Endothelial cell (in vitro differentiated cells): ENCODE data around the gene LHFPL3. TPM values are rescaled to one million over a fixed set of nuclear protein-coding genes. Genes with fewer than 3 reads are reported as not detected.

Experiments
- DNase-seq: peaks from one replicate; pipeline ENCODE4 v3.0.0; 2021; ENCODE audit warnings: low spot score
- H3K27ac Mint-ChIP-seq: one replicate; pipeline ENCODE4 v1.8.0; 2021; ENCODE audit warnings: mixed read lengths, inconsistent platforms; ENCODE audit not compliant: unreplicated experiment
- H3K27me3 Mint-ChIP-seq: one replicate; pipeline ENCODE4 v1.8.0; 2021; ENCODE audit warnings: mild to moderate bottlenecking, moderate library complexity, mixed read lengths, inconsistent platforms; ENCODE audit not compliant: unreplicated experiment
- H3K36me3 Mint-ChIP-seq: one replicate; pipeline ENCODE4 v1.8.0; 2021; ENCODE audit warnings: mild to moderate bottlenecking, low read depth, mixed read lengths, inconsistent platforms; ENCODE audit not compliant: unreplicated experiment
- H3K4me1 Mint-ChIP-seq: one replicate; pipeline ENCODE4 v1.8.0; 2021; ENCODE audit warnings: mild to moderate bottlenecking, mixed read lengths, inconsistent platforms; ENCODE audit not compliant: unreplicated experiment
- H3K4me3 Mint-ChIP-seq: one replicate; pipeline ENCODE4 v1.8.0; 2021; ENCODE audit warnings: mild to moderate bottlenecking, mixed read lengths, inconsistent platforms; ENCODE audit not compliant: unreplicated experiment
- H3K9me3 Mint-ChIP-seq: one replicate; pipeline ENCODE4 v1.8.0; 2021; ENCODE audit warnings: mixed read lengths, inconsistent platforms; ENCODE audit not compliant: unreplicated experiment
- CTCF ChIP-seq: fragments of 200-600 bp; sonication (generic); IDR thresholded peaks from one replicate; pipeline ENCODE4 v1.5.0; 2021; ENCODE audit warnings: antibody characterized with exemption; ENCODE audit not compliant: unreplicated experiment
- total RNA-seq: library from RNA; stranded (reverse); fragmentation: NEBNext Ultra II Directional; extraction: Animal tissue kit (Norgen Biotek cat#: 25700); gene quantifications from one replicate; pipeline ENCODE4 v1.2.1, GENCODE V29; 2021; ENCODE audit not compliant: unreplicated experiment

Gene LHFPL3
- total RNA-seq, 1 donor from 2014 or later, result not detected

- DNase-seq, result no peak
- H3K27me3 Mint-ChIP-seq, result no peaks in the 10 kb centered on the region
- no peaks in the 10 kb centered on the region for H3K36me3 Mint-ChIP-seq
- H3K4me3 Mint-ChIP-seq, result no peak overlapping the region
- TF ChIP-seq CTCF, result no peak
- H3K4me1 Mint-ChIP-seq, result peaks cover 2% of the 10 kb centered on the region
- H3K9me3 Mint-ChIP-seq, result no peaks in the 10 kb centered on the region
- H3K27ac Mint-ChIP-seq, result no peak overlapping the region
Measured at GRCh38 chr7:104820836-104821535, 492.6 kb downstream of the LHFPL3 start.

GRCh38 chr7:104823177-104823576, 494.8 kb downstream of the LHFPL3 start:
- H3K4me1 Mint-ChIP-seq, result peaks cover 2% of the 10 kb centered on the region
- no peak overlapping the region for H3K4me3 Mint-ChIP-seq
- TF ChIP-seq CTCF, result no peak
- no peak overlapping the region for H3K27ac Mint-ChIP-seq
- H3K36me3 Mint-ChIP-seq, result no peaks in the 10 kb centered on the region
- no peaks in the 10 kb centered on the region for H3K9me3 Mint-ChIP-seq
- DNase-seq, result no peak
- H3K27me3 Mint-ChIP-seq, result no peaks in the 10 kb centered on the region

GRCh38 chr7:104825099-104825498, 496.7 kb downstream of the LHFPL3 start:
- Mint-ChIP-seq H3K27me3 (no peaks in the 10 kb centered on the region), H3K4me3 (no peak overlapping the region), H3K36me3 (no peaks in the 10 kb centered on the region), H3K27ac (no peak overlapping the region), H3K4me1 (peaks cover 2% of the 10 kb centered on the region), H3K9me3 (no peaks in the 10 kb centered on the region)
- no peak for DNase-seq
- TF ChIP-seq CTCF, result no peak

- Mint-ChIP-seq H3K36me3 (no peaks in the 10 kb centered on the region), H3K27ac (no peak overlapping the region), H3K9me3 (no peaks in the 10 kb centered on the region), H3K4me3 (no peak overlapping the region), H3K27me3 (no peaks in the 10 kb centered on the region), H3K4me1 (no peaks in the 10 kb centered on the region)
- TF ChIP-seq CTCF, result no peak
- DNase-seq, result no peak
Measured at GRCh38 chr7:104826135-104826534, 497.7 kb downstream of the LHFPL3 start.

GRCh38 chr7:104836976-104837375, 508.6 kb downstream of the LHFPL3 start:
- Mint-ChIP-seq H3K9me3 (no peaks in the 10 kb centered on the region), H3K27me3 (no peaks in the 10 kb centered on the region)
- TF ChIP-seq CTCF, result no peak

More at GRCh38 chr7:104836976-104837375, 508.6 kb downstream of the LHFPL3 start:
- no peaks in the 10 kb centered on the region for H3K4me1 Mint-ChIP-seq
- no peak overlapping the region for H3K4me3 Mint-ChIP-seq
- no peak for DNase-seq
- no peak overlapping the region for H3K27ac Mint-ChIP-seq
- no peaks in the 10 kb centered on the region for H3K36me3 Mint-ChIP-seq
